Activated T-helper 1 cell treated with anti-CD3 and anti-CD28 coated beads, Interleukin-2, amount 50 U/mL, for 16 hours (primary cell): ENCODE data around the gene IRAK1.

Experiments used
- DNase-seq, 2 donors: peaks; one replicate each; pipeline ENCODE4 v3.0.0-alpha.2; 2020; ENCODE audit warnings: low read depth in 1 of 2, low spot score in 1 of 2

IRAK1 gene

GRCh38 chrX:154020536-154021115 lies 924 bp upstream of the IRAK1 start:
- DNase-seq = no peak

GRCh38 chrX:154019061-154019621 lies 561 bp downstream of the IRAK1 start:
- DNase-seq = no peak

GRCh38 chrX:154018518-154019060 lies 1.1 kb downstream of the IRAK1 start:
- no peak for DNase-seq

GRCh38 chrX:154017766-154018517 lies 1.8 kb downstream of the IRAK1 start:
- DNase-seq = no peak

- no peak for DNase-seq
Observed at GRCh38 chrX:154016366-154017076, 3.2 kb downstream of the IRAK1 start.

- DNase-seq = no peak
Observed at GRCh38 chrX:154015581-154016264, 4.0 kb downstream of the IRAK1 start.

GRCh38 chrX:154014429-154015380 lies 5.0 kb downstream of the IRAK1 start:
- no peak for DNase-seq

GRCh38 chrX:154013614-154014360 lies 5.9 kb downstream of the IRAK1 start:
- peak in 1 of 2 donors; percentile 34 for DNase-seq

GRCh38 chrX:154013001-154013421 lies 6.7 kb downstream of the IRAK1 start:
- DNase-seq = no peak

GRCh38 chrX:154012336-154012991 lies 7.2 kb downstream of the IRAK1 start:
- no peak for DNase-seq

- no peak for DNase-seq
Observed at GRCh38 chrX:154011376-154012335, 8.0 kb downstream of the IRAK1 start.

GRCh38 chrX:154010330-154011087 lies 9.2 kb downstream of the IRAK1 start:
- DNase-seq = no peak

GRCh38 chrX:154008521-154008920 lies 11.2 kb downstream of the IRAK1 start:
- DNase-seq = no peak

GRCh38 chrX:154006947-154007346 lies 12.8 kb downstream of the IRAK1 start:
- no peak for DNase-seq

GRCh38 chrX:154004315-154004714 lies 15.4 kb downstream of the IRAK1 start:
- no peak for DNase-seq

- no peak for DNase-seq
Observed at GRCh38 chrX:154002215-154002719, 17.4 kb downstream of the IRAK1 start.

GRCh38 chrX:154000051-154000450 lies 19.7 kb downstream of the IRAK1 start:
- DNase-seq = no peak
